Measurements from ENCODE around the gene RBMS3.
"Not testable (repeated sequence)": the region's sequence is repeated elsewhere in the genome, so short reads cannot be mapped to it uniquely, and the experiment has no call there.

RBMS3 gene

DNA sequence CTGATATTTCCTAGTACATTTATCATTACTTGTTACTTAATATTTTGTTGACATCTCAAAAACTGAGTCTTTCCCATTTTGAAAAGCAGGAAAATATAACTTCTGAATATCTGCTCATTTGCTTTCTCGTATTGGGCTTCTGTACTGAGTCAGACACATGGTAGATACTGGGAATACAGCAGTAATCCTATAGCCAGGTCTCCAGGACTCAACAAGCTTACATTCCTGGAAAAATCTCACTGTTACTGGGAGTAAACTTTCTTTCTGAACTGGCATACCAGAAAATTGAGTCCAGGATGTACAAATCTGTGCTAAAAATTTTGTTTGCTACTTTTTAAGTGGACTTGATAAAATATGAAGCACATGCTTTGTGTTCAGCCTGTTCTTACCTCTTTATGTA, 240.4 kb downstream of the RBMS3 start:
- DNase-seq (ENCODE audit: low spot score) (no peak), FAIRE-seq (no peak)

DNA sequence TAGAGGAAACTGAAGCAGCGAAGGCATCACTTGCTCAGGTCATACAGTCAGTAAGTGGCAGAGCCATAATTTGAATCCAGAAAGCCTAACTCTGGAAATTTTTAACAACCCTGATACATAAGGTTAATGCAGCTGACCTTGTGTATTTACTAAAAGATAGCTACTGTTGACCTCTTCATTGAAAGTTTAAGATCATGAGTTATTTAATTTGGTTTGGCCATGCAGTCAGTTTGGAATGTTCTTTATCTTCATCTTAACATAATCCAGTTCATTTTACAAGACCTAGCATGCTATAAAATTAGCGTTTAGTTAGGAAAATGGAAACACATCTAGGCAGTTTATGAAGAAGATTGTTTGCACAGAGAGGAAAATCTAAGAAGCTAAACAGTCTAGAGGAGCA, 240.9 kb downstream of the RBMS3 start:
- FAIRE-seq (no peak), DNase-seq (ENCODE audit: low spot score) (no peak)

DNA sequence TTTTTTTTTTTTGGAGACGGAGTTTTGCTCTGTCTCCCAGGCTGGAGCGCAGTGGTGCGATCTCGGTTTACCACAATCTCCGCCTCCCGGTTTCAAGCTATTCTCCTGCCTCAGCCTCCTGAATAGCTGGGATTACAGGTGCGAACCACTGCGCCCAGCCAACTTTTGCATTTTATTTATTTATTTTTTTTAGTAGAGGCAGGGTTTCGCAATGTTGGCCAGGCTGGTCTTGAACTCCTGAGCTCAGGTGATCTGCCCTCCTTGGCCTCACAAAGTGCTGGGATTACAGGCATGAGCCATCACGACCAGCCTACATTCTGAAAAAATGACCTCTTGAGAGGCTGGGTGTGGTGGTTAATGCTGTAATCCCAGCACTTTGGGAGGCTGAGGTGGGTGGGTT, 243.6 kb downstream of the RBMS3 start:
- not testable (repeated sequence) for FAIRE-seq; DNase-seq (ENCODE audit: low spot score)

DNA sequence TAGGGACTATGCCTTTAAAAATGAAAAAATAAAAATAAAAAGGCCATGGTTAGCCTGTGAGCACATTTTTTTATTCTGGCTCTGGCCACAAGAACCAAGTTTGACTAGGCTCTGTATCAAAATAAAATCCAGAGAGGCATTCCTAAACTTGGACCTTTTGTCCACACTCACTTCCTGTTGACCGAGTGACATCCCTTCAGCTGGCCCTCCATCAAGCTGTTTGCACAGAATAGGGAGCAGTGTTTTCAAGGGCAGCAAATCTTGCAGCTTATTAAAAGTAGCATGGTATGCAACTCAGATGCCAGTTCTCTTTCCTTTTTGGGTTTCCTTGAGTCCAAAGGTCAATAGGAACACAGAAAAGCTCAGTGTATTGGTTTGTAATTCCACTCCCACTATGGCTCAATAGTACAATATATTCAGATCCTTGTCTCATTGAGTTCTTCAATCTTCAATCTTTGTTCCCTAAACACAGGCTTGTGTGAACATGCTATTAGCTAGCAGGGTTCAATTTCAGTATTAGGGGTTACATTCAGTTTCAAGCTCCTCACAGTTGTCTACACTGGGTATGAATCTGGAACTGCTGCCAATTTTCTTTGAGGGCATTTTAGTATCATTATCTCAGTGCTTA, 244.5 kb downstream of the RBMS3 start:
- DNase-seq (ENCODE audit: low spot score), result no peak

DNA sequence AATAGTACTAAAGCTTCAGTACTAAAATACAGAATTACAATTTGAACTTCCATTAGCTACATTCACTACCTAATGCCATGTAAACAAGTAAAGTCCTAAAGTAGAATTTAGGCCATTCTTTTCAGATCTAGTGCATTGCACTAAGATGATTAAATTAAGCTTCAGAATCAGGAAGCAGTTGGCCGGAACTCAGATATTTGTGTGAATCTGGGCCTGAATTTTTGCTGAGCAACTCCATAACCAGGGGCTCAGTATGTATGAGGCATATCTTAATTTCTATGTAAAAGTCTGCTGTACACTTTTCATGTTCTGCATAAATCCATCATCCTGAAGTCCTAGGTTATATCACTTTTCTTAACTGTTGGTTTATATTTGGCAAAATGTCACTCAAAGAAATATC, 246.4 kb downstream of the RBMS3 start:
- DNase-seq (ENCODE audit: low spot score) (no peak), FAIRE-seq (no peak)

More for the DNA sequence above, 244.5 kb downstream of the RBMS3 start:
- no peak for FAIRE-seq

DNA sequence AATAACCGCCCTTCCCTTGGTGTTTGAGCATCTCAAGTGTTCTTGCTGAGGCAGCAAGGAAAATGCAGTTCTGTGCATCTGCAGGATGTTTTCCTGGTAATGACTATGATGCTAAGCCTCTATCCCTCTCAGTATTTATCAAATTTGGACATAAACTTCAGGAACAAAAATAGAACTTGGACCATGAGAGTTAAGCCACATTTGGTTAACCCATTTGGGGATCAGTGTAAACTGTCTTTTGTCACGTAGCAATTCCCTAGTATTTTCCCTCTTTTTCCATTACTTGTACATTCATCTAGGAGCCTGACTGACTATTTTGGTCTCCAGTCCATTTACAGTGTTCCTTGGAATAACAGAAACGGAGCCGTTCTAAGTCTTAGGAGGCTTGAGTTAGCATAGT, 250.8 kb downstream of the RBMS3 start:
- FAIRE-seq, result no peak
- DNase-seq (ENCODE audit: low spot score), result no peak

DNA sequence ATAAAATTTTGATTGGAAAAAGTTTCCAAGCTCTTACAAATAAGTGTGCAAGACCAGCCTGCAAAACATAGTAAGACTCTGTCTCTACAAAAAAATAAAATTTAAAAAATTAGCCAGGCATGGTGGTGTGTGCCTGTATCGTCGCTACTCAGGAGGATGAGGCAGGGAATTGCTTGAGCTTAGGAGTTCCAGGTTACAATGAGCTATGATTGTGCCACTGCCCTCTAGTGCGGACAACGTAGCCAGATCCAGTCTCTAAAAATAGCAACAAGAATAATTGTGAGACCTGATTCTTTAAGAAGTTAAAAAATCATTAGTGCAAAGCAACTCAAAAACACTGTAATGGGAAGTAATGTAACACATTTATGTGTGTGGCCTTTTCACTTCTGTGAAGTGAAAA, 251.6 kb downstream of the RBMS3 start:
- DNase-seq (ENCODE audit: low spot score) (no peak), FAIRE-seq (no peak)

DNA sequence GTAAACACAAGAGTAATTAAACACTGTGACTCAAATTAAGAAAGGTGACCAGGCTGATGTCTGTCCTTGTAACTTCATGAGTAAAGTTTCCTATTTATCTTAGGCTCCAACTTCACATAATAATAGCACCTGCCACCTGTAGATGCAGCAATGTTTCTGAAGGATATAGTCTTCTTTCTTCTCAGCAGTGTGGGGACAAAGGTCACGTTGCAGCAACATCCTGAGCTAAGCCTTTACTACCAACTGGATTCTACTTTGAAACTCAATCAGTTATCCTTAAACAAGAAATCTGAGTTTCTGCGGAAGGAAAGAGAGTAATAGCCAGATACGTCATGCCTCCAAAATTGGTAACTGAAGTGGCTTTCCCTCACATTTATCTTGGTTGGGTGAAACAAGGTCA, 253.1 kb downstream of the RBMS3 start:
- FAIRE-seq, result no peak

DNA sequence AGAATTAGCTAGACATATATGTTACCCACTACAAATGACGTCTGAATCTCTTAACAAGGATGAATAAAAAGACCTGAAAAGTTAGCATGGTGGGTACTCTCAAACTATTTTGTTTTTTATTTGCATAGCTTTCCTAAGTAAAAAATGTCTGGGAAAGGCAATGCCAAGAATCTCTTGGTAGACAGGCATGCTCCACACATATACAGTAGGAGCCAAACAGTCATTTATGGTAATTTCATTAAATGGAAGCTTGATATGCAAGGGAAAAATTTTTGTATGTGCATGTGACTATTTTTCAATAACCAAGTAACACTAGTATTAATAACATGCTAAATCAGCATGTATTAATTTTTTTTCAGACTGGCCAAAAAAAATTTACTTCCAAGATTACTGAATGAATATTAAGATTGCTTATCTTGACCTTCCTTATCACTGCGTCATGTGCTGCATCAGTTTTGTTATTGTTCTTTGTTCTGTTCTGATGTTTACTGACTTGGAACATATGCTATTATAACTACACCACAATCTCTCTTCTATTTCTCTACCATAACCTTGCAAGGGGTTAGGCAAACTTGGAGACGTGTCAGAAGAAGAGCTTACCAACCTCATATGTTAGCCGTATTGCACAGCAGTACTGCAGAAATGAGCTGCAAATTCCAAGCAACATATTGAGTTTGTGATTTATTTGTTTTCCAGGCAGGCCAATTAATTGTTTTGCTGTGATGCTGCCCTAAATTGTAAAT, 255.3 kb downstream of the RBMS3 start:
- FAIRE-seq (no peak), DNase-seq (ENCODE audit: low spot score) (no peak)

More for the DNA sequence above, 253.1 kb downstream of the RBMS3 start:
- DNase-seq (ENCODE audit: low spot score), result no peak

DNA sequence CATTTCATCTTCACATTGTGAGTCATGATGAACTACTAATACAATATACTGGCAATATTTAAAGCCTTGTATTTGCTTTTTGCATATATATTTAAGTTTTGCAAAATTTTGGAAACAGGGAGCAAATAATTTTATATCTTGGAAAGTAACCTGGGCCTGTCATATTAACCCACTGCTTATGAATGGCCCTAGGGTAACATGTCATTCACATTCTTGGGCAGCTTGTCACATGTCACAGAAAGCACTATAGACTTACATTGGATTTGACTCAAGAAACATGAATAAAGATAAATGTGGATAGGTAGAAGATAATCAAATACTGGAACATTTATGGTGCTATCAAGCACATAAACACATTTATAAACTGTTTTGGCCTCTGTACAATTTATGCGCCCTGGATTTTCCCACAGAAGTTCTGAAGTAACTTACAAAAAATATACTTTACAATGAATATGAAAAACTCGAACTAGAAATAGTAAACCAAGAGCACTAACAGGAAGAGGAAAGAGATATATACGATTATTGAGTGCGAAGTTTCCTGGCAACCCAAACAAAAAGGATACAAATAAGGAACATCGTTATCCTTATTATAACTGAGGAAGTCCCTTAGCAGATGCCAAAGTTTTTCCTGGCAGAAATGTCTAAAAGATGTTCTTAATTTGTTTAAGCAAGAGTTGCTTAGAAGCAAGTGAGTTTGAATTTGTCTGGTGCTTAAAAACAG, 257.2 kb downstream of the RBMS3 start:
- DNase-seq (ENCODE audit: low spot score) (no peak), FAIRE-seq (no peak)

DNA sequence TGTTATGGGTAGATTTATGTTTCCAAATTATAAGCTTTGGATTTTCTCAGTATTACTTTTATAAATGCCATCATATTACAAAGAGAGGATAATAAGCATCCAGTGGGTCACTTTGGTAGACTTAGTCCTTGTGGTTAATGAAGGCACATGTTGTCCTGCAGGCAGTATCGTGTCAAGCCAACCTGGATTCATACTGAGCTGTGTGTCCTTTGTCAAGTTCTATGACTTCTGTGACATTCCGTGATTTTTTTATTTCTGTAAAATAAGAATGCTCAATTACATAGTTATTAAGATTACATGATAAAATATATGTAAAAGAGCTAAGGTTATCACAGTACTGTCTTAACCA, 257.7 kb downstream of the RBMS3 start:
- no peak for DNase-seq (ENCODE audit: low spot score)
- no peak for FAIRE-seq

DNA sequence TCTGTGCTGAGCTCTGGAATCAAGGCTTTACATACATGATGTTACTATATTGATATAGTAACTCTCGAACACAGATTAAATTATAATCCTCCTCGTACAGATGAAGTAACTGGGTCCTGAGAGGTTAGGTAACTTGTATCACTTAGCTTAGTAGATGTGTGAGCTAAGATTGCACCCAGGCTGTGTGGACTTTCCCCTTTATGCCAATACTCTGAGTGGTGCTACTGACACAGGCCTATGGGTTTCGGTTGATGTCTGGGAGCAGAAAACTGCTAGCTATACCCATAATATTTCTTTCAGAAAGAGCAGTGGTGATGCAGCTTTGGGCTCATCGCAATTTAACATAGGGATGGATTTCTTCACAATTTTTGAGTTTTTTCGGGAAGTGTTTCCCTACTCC, 259.7 kb downstream of the RBMS3 start:
- FAIRE-seq, result no peak
- DNase-seq (ENCODE audit: low spot score), result no peak

DNA sequence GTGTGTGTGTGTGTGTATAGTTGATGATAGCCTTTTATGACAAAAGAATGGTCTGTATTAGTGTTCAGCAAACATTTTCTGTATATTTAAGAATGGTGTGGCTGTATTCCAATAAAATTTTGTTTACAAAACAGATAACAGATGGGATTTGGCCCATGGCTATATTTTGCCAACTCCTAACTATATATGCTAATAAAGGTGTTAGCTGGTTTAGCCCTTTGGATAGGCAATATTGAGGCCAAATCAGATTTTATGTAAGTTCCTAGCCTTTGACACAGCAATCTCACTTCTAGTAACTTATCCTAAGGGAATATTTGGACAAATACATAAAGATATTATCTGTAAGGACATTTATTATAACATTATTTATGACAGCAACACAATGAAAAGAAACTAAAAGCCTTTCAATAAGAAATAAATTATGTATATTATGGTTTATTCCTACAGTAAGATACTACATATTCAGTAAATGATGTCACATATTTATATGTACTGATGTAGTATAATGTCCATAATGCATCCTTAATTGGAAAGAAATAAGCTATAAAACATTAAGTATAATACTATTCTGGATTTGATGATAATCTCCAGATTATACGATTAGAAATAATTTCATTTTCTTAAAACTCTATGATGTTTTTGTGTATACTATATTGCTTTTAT, 264.0 kb downstream of the RBMS3 start:
- DNase-seq (ENCODE audit: low spot score) (no peak), FAIRE-seq (no peak)

DNA sequence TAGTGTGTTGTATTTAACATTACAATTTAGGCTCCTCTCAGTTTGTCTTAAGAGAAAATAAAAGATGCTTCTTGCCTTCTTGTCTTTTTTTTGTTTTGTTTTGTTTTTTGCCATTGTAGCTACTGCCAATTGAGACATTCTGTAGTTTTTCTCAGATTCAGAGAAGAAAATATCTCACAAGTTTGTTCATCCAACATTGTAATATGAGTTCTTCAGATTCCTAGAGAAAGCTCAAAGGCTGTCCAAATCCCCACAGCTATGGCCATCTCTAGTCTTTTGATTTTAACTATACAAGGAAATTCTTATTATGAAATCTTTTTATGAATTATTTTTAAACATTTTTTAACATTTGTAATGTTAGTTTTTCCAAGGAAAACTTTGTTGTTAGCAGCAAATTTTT, 264.7 kb downstream of the RBMS3 start:
- FAIRE-seq, result no peak
- no peak for DNase-seq (ENCODE audit: low spot score)

DNA sequence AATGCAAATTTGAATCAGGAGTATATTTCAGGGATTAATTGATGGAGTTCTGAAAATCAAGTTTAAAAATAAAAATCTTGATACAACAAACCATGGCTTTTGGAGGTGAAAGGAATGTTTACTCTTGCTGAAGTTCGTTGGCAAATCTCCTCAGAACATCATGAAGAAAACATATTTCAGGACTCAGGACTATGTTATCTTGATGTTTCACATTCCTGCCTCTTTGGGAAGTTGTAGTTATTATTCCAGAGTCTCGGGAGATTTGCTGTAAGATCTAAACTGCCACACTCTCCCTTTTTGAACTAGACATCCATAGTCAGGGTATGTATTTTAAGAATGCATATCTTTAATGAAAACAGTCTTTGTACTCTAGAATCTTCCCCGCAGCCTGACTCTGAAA, 271.2 kb downstream of the RBMS3 start:
- no peak for FAIRE-seq
- DNase-seq (ENCODE audit: low spot score), result no peak

DNA sequence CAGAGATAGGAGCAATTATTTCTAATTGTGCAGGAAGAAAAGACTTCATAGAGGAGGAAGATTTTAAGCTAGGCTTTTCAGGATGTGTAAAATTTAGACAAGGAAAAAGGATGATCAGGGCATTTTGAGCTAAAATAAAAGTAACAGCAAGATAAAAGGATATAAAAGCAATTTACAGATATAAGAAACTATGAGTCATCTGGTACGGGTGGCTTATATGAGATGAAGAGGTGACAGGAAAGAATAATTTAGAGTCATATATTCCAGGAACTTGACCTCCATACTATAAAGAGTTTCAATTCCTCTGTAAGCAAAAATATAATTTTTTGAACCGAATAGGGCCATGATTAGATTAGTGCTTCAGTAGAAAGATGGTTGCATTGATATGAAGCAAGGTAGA, 273.7 kb downstream of the RBMS3 start:
- DNase-seq (ENCODE audit: low spot score) (no peak), FAIRE-seq (no peak)

DNA sequence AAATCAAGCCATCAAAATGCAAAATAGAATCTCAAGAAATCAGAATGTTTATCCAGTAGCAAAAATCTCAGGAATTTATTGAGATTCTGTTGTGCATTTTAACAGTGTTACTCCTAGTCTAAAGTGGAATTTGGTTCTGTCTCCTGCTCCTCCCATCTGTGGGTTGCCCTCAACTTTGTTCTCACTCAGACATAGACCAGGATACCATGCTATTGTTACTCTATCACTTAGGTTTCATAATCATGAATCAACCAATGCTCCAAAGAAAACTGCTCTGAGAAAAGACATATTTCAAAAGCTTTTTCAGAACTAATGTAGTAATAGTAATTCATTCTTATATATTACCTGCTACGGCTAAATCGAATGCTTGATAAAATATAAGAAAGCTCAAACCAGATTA, 274.7 kb downstream of the RBMS3 start:
- no peak for FAIRE-seq
- no peak for DNase-seq (ENCODE audit: low spot score)

DNA sequence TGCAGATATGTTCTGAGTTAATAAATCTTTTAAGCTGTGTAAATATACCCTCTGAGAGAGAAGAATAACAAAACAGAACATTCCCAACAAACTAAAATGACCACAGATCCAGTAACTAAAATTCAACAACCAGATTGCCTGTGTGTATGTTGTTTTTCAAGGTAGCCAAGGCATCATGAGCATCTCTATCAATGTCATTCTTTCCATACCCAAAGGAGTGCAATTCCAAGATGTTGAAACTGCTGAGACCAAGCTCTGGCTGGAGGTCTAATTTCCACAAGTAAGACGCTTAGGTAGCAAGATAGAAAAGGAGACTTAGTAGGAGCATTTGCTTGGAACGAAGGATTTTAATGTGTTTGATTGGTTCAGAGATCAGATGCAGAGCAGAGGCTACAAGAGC, 276.3 kb downstream of the RBMS3 start:
- FAIRE-seq, result no peak
- DNase-seq (ENCODE audit: low spot score), result no peak

DNA sequence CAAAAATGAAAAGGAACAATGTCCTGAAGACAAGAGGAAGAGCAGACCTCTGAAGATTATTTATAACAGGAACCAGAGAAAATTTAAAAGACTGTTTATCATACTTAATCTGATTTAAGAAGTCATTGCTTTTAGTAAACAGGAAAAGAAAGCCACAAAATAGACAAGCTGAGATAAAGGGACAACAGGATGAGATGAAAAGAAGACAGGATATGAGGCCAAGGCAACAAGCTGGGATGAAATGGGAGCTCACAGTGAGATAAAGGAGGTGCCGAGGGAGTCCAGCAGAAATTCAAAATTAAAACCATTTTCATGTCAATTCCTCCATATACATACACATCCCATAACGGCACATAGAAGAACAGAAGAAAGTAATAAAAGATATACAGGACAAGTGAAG, 277.0 kb downstream of the RBMS3 start:
- no peak for FAIRE-seq

DNA sequence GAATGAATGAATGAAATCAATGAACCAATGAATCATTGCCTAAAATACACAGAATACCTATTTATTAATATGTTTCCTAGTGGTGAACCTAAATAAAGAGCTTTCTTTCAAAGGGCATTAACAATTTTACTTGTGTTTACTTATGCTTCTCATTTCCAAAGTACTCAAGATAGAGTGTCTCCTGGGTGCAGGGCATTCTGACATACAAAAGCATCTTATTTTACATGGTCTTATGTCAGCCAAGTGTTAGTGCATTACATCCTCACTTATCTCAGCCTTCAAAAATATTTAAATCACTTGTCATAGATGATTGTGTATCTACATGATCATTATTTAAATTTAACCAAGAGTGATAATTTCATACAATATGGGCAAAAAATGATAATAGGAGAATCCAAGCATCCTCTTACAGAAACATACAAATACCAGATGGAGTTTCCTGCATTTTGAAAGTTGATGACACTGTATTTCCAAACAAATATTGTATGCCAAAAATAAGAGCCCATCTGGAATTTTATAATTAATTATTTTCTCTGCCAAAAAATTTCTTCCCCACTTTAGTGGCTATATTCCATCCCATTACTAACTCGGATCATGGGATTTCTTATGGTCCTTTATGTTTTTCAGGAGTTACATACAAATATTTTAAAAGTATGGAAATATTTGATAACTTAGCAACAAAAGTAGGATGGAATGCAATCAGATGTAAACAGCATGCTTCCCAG, 279.0 kb downstream of the RBMS3 start:
- FAIRE-seq (no peak), DNase-seq (ENCODE audit: low spot score) (no peak)

More for the DNA sequence above, 277.0 kb downstream of the RBMS3 start:
- no peak for DNase-seq (ENCODE audit: low spot score)

DNA sequence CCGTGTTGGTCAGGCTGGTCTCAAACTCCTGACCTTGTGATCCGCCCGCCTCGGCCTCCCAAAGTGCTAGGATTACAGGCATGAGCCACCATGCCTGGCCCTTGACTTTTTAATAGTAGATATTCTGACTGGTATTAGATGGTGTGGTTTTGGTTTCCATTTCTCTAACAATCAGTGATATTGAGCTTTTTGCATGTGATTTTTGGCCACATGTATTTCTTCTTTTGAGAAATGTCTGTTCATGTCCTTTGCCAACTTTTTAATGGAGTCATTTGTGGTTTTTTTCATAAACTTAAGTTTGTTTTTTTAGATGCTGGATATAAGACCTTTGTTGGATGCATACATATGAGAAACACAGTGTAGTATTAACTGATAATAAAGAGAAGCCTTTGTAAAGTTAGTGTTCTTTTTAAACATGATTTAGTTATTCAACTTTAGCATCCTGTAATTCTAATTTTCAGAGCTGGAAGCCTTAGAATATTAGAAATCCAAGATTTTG, 280.8 kb downstream of the RBMS3 start:
- DNase-seq (ENCODE audit: low spot score) (no peak), FAIRE-seq (no peak)
